CD4-positive, alpha-beta memory T cell (primary cell): ENCODE results near the gene CDK14. TPM values are rescaled to one million over a fixed set of nuclear protein-coding genes. Genes with fewer than 3 reads are reported as not detected.
"Not testable (repeated sequence)": the region's sequence is repeated elsewhere in the genome, so short reads cannot be mapped to it uniquely, and the experiment has no call there.

Experiments
- CTCF ChIA-PET: fragments of 350-600 bp; sonication (Branson Sonifier 250); formaldehyde crosslinking; loops from one replicate; lab custom pipeline; 2021; ENCODE audit warnings: inconsistent platforms; ENCODE audit not compliant: partially characterized antibody; lab: Charles Lee
- POLR2A ChIA-PET: fragments of 350-600 bp; sonication (Branson Sonifier 250); formaldehyde crosslinking; loops from one replicate; lab custom pipeline; 2021; ENCODE audit not compliant: partially characterized antibody; lab: Charles Lee
- DNase-seq, 5 donors: peaks; one replicate each; pipeline versions ENCODE4 v3.0.0 to v3.0.0-alpha.2; 2020 to 2022; ENCODE audit warnings: mixed read lengths in 1 of 5
- H3K27ac ChIP-seq: one replicate; pipeline ENCODE4 v1.7.0; 2013; ENCODE audit warnings: low read depth, low read length
- H3K27me3 ChIP-seq: 2 replicates; pipeline ENCODE4 v1.7.0; 2013; ENCODE audit warnings: mild to moderate bottlenecking, low read length, moderate library complexity; ENCODE audit not compliant: insufficient read depth
- H3K36me3 ChIP-seq: 2 replicates; pipeline ENCODE4 v1.7.0; 2013; ENCODE audit warnings: mild to moderate bottlenecking, low read length, moderate library complexity; ENCODE audit not compliant: insufficient read depth
- H3K4me1 ChIP-seq: 2 replicates; pipeline ENCODE4 v1.7.0; 2013; ENCODE audit warnings: mild to moderate bottlenecking, low read length, moderate library complexity; ENCODE audit not compliant: insufficient read depth
- H3K4me3 ChIP-seq, 2 donors: one replicate each; pipeline ENCODE4 v1.7.0; 2013; ENCODE audit warnings: low read length in 2 of 2, mild to moderate bottlenecking in 1 of 2
- H3K9me3 ChIP-seq, 2 donors: one replicate each; pipeline ENCODE4 v1.7.0; 2013; ENCODE audit warnings: low read length in 2 of 2, control low read depth in 1 of 2; ENCODE audit not compliant: control insufficient read depth in 1 of 2
- H3K27ac Mint-ChIP-seq, 7 donors: one replicate each; pipeline ENCODE4 v1.8.0; 2020 to 2021; ENCODE audit warnings: mixed read lengths in 7 of 7, mild to moderate bottlenecking in 6 of 7, inconsistent platforms in 3 of 7, moderate library complexity in 3 of 7
- H3K27me3 Mint-ChIP-seq, 2 donors: one replicate each; pipeline ENCODE4 v1.8.0; 2020 to 2021; ENCODE audit warnings: mixed read lengths in 2 of 2
- H3K36me3 Mint-ChIP-seq, 2 donors: one replicate each; pipeline ENCODE4 v1.8.0; 2020 to 2021; ENCODE audit warnings: mixed read lengths in 2 of 2, inconsistent platforms in 1 of 2, mild to moderate bottlenecking in 1 of 2
- H3K4me1 Mint-ChIP-seq, 4 donors: one replicate each; pipeline ENCODE4 v1.8.0; 2020 to 2021; ENCODE audit warnings: mixed read lengths in 4 of 4, mild to moderate bottlenecking in 1 of 4
- H3K4me3 Mint-ChIP-seq, 8 donors: one replicate each; pipeline ENCODE4 v1.8.0; 2020 to 2021; ENCODE audit warnings: mixed read lengths in 8 of 8, mild to moderate bottlenecking in 7 of 8, moderate library complexity in 6 of 8, inconsistent platforms in 3 of 8
- H3K9me3 Mint-ChIP-seq, 8 donors: one replicate each; pipeline ENCODE4 v1.8.0; 2020 to 2021; ENCODE audit warnings: mixed read lengths in 8 of 8, mild to moderate bottlenecking in 5 of 8, inconsistent platforms in 3 of 8, moderate library complexity in 1 of 8
- intact Hi-C: fragments of 100-400 bp; cut with micrococcal nuclease; formaldehyde crosslinking; loops from one replicate; pipeline ENCODE4 v1.15.1; 2023
- polyA plus RNA-seq, 2 donors: library from polyadenylated mRNA; unstranded; fragments of 300-500 nt; fragmentation: Illumina TruSeq; gene quantifications; one replicate each; pipeline ENCODE4 v1.2.3, GENCODE V29; 2021
- total RNA-seq, 2 experiments: library from RNA; stranded (reverse); gene quantifications; one replicate each; pipeline ENCODE4 v1.2.3, GENCODE V29; 2021

CDK14 gene
- total and polyA plus RNA-seq, 4 experiments from 2014 or later, result 0.47 to 0.81 (median 0.70) TPM; not detected in 1

GRCh38 chr7:90764848-90765570 is 168.9 kb downstream of the CDK14 start:
- H3K27me3 Mint-ChIP-seq, result no peaks in the 10 kb centered on the region
- ChIA-PET CTCF (no interaction called here), POLR2A (no interaction called here)
- Histone ChIP-seq H3K4me1 (no peaks in the 10 kb centered on the region), H3K9me3 (no peaks in the 10 kb centered on the region), H3K27me3 (no peaks in the 10 kb centered on the region), H3K27ac (no peak overlapping the region), H3K36me3 (no peaks in the 10 kb centered on the region), H3K4me3 (no peak overlapping the region)
- no peaks in the 10 kb centered on the region for H3K36me3 Mint-ChIP-seq
- DNase-seq, result no peak
- peaks cover 0 to 3% (median 0%) of the 10 kb centered on the region in 8 donors for H3K9me3 Mint-ChIP-seq
- H3K4me3 Mint-ChIP-seq, result no peak overlapping the region
- H3K27ac Mint-ChIP-seq, result no peak overlapping the region
- H3K4me1 Mint-ChIP-seq, result no peaks in the 10 kb centered on the region
- intact Hi-C loops, result no loop called here

- no peaks in the 10 kb centered on the region for H3K27me3 ChIP-seq
- H3K36me3 Mint-ChIP-seq, result no peaks in the 10 kb centered on the region
Measured at GRCh38 chr7:90766814-90767564, 170.9 kb downstream of the CDK14 start.

GRCh38 chr7:90768301-90768700 is 172.2 kb downstream of the CDK14 start:
- CTCF ChIA-PET, result no interaction called here
- H3K4me3 ChIP-seq, result no peak overlapping the region
- Mint-ChIP-seq H3K4me1 (no peaks in the 10 kb centered on the region), H3K27ac (no peak overlapping the region), H3K9me3 (peaks cover 0 to 2% (median 0%) of the 10 kb centered on the region in 8 donors), H3K36me3 (no peaks in the 10 kb centered on the region), H3K27me3 (no peaks in the 10 kb centered on the region), H3K4me3 (no peak overlapping the region)
- intact Hi-C loops, result no loop called here
- no peaks in the 10 kb centered on the region for H3K9me3 ChIP-seq
- no peaks in the 10 kb centered on the region for H3K4me1 ChIP-seq
- POLR2A ChIA-PET, result no interaction called here
- no peaks in the 10 kb centered on the region for H3K36me3 ChIP-seq
- no peak for DNase-seq
- H3K27ac ChIP-seq, result no peak overlapping the region
- H3K27me3 ChIP-seq, result no peaks in the 10 kb centered on the region

More at GRCh38 chr7:90766814-90767564, 170.9 kb downstream of the CDK14 start:
- Mint-ChIP-seq H3K9me3 (peaks cover 0 to 2% (median 0%) of the 10 kb centered on the region in 8 donors), H3K4me1 (no peaks in the 10 kb centered on the region), H3K27ac (no peak overlapping the region), H3K4me3 (no peak overlapping the region), H3K27me3 (no peaks in the 10 kb centered on the region)
- DNase-seq, result no peak
- intact Hi-C loops, result no loop called here
- ChIA-PET POLR2A (no interaction called here), CTCF (no interaction called here)
- H3K4me1 ChIP-seq, result no peaks in the 10 kb centered on the region
- H3K36me3 ChIP-seq, result no peaks in the 10 kb centered on the region
- H3K27ac ChIP-seq, result no peak overlapping the region
- no peaks in the 10 kb centered on the region for H3K9me3 ChIP-seq
- no peak overlapping the region for H3K4me3 ChIP-seq

- Mint-ChIP-seq H3K27ac (no peak overlapping the region), H3K36me3 (no peaks in the 10 kb centered on the region), H3K9me3 (peaks cover 0 to 2% (median 0%) of the 10 kb centered on the region in 8 donors), H3K4me1 (no peaks in the 10 kb centered on the region), H3K27me3 (no peaks in the 10 kb centered on the region), H3K4me3 (no peak overlapping the region)
- H3K9me3 ChIP-seq, result no peaks in the 10 kb centered on the region
- ChIA-PET CTCF (no interaction called here), POLR2A (no interaction called here)
- H3K4me3 ChIP-seq, result no peak overlapping the region
- H3K4me1 ChIP-seq, result no peaks in the 10 kb centered on the region
- H3K27me3 ChIP-seq, result no peaks in the 10 kb centered on the region
- intact Hi-C loops, result no loop called here
- H3K27ac ChIP-seq, result no peak overlapping the region
- no peak for DNase-seq
- H3K36me3 ChIP-seq, result no peaks in the 10 kb centered on the region
Measured at GRCh38 chr7:90769036-90769435, 172.9 kb downstream of the CDK14 start.

- H3K27me3 Mint-ChIP-seq, H3K4me1 Mint-ChIP-seq, H3K27ac Mint-ChIP-seq, DNase-seq, POLR2A ChIA-PET, H3K9me3 Mint-ChIP-seq, H3K36me3 ChIP-seq, H3K4me3 Mint-ChIP-seq, intact Hi-C loops, H3K27ac ChIP-seq, H3K27me3 ChIP-seq, H3K9me3 ChIP-seq, H3K4me1 ChIP-seq, H3K36me3 Mint-ChIP-seq, H3K4me3 ChIP-seq: not testable (repeated sequence)
- CTCF ChIA-PET, result interaction anchor here (1.6 kb wide), 1 partner anchor 9 kb away, joined by 4 read pairs; no protein-coding TSS in a partner anchor
Measured at GRCh38 chr7:90769566-90769965, 173.4 kb downstream of the CDK14 start.

- no peaks in the 10 kb centered on the region for H3K27me3 ChIP-seq
- H3K4me1 Mint-ChIP-seq, result no peaks in the 10 kb centered on the region
- no peaks in the 10 kb centered on the region for H3K9me3 ChIP-seq
- DNase-seq, result no peak
- intact Hi-C loops, result loop anchor here (10.0 kb wide), 1 partner anchor 476 kb away; no protein-coding TSS in a partner anchor
- H3K36me3 Mint-ChIP-seq, result no peaks in the 10 kb centered on the region
- H3K27ac ChIP-seq, result no peak overlapping the region
- CTCF ChIA-PET, result interaction anchor here (1.6 kb wide), 1 partner anchor 11 kb away, joined by 4 read pairs; no protein-coding TSS in a partner anchor
- no peak overlapping the region for H3K4me3 Mint-ChIP-seq
- H3K36me3 ChIP-seq, result no peaks in the 10 kb centered on the region
- POLR2A ChIA-PET, result no interaction called here
- no peaks in the 10 kb centered on the region for H3K27me3 Mint-ChIP-seq
- no peak overlapping the region for H3K4me3 ChIP-seq
- peaks cover 0 to 4% (median 0%) of the 10 kb centered on the region in 8 donors for H3K9me3 Mint-ChIP-seq
- no peak overlapping the region for H3K27ac Mint-ChIP-seq
- H3K4me1 ChIP-seq, result no peaks in the 10 kb centered on the region
Measured at GRCh38 chr7:90771281-90771680, 175.2 kb downstream of the CDK14 start.

- peaks cover 0 to 3% of the 10 kb centered on the region in 2 donors for H3K9me3 ChIP-seq
- no peaks in the 10 kb centered on the region for H3K27me3 ChIP-seq
- intact Hi-C loops, result loop anchor here (10.0 kb wide), 1 partner anchor 478 kb away; no protein-coding TSS in a partner anchor
- Mint-ChIP-seq H3K27ac (no peak overlapping the region), H3K27me3 (no peaks in the 10 kb centered on the region), H3K9me3 (peaks cover 0 to 4% (median 0%) of the 10 kb centered on the region in 8 donors), H3K4me3 (no peak overlapping the region), H3K4me1 (no peaks in the 10 kb centered on the region), H3K36me3 (no peaks in the 10 kb centered on the region)
- H3K36me3 ChIP-seq, result no peaks in the 10 kb centered on the region
- H3K4me3 ChIP-seq, result no peak overlapping the region
- ChIA-PET CTCF (no interaction called here), POLR2A (no interaction called here)
- DNase-seq, result no peak
- no peaks in the 10 kb centered on the region for H3K4me1 ChIP-seq
- no peak overlapping the region for H3K27ac ChIP-seq
Measured at GRCh38 chr7:90772410-90772809, 176.3 kb downstream of the CDK14 start.
